Breast epithelium (tissue), 4 donors: Measurements from ENCODE around the gene CRYBG1. TPM values are rescaled to one million over a fixed set of nuclear protein-coding genes. Genes with fewer than 3 reads are reported as not detected.

Source experiments
- DNase-seq, 2 donors: peaks; one replicate each; pipeline ENCODE4 v3.0.0-alpha.2; 2019; ENCODE audit warnings: low spot score in 2 of 2
- H3K27ac ChIP-seq, 2 donors: fragments of 200-600 bp; sonication (generic) in 1 of 2; one replicate each; pipeline ENCODE4 v1.5.1; 2016 to 2019; ENCODE audit warnings: mild to moderate bottlenecking in 1 of 2
- H3K27me3 ChIP-seq, 2 donors: fragments of 200-600 bp; sonication (generic) in 1 of 2; one replicate each; pipeline versions ENCODE4 v1.5.1 to v1.6.0; 2017 to 2019; ENCODE audit warnings: control low read depth in 1 of 2, mild to moderate bottlenecking in 1 of 2
- H3K36me3 ChIP-seq: fragments of 200-600 bp; one replicate; pipeline ENCODE4 v1.5.1; 2019
- H3K4me1 ChIP-seq, 2 donors: fragments of 200-600 bp; sonication (generic); one replicate each; pipeline ENCODE4 v1.5.1; 2016 to 2019; ENCODE audit warnings: control low read depth in 1 of 2
- H3K4me3 ChIP-seq, 3 donors: fragments of 200-600 bp; sonication (generic); 1 replicate in 2 of 3; 2 replicates in 1 of 3; pipeline ENCODE4 v1.5.1; 2016 to 2019; ENCODE audit warnings: mild to moderate bottlenecking in 3 of 3, moderate library complexity in 2 of 3
- H3K9me3 ChIP-seq, 2 donors: fragments of 200-600 bp; sonication (generic) in 1 of 2; one replicate each; pipeline ENCODE4 v1.5.1; 2016 to 2019; ENCODE audit warnings: control low read depth in 1 of 2
- CTCF ChIP-seq, 3 donors: fragments of 450-650 bp; IDR thresholded peaks; one replicate each; pipeline ENCODE4 v1.5.1; 2016 to 2017; ENCODE audit warnings: antibody characterized with exemption in 3 of 3, mild to moderate bottlenecking in 3 of 3, moderate library complexity in 3 of 3
- POLR2A ChIP-seq: fragments of 450-650 bp; IDR thresholded peaks from one replicate; pipeline ENCODE4 v1.6.1; 2016; ENCODE audit warnings: antibody characterized with exemption, mild to moderate bottlenecking, moderate library complexity
- POLR2AphosphoS5 ChIP-seq, 3 donors: sonication (generic); formaldehyde crosslinking; IDR thresholded peaks; one replicate each; pipeline ENCODE4 v1.6.1; 2017; ENCODE audit warnings: antibody characterized with exemption in 3 of 3
- intact Hi-C: fragments of 100-400 bp; cut with DNase I; formaldehyde crosslinking; loops from one replicate; pipeline ENCODE4 v1.15.1; 2023; ENCODE audit warnings: low total_unique reads
- total RNA-seq, 3 donors: library from RNA; depleted of rRNA; stranded (reverse); fragments of >200 nt; gene quantifications; one replicate each; pipeline ENCODE4 v1.1.0, GENCODE V29; 2016

CRYBG1 gene
- total RNA-seq, 3 donors from 2014 or later = 30.9 to 142 (median 38.3) TPM

- TF ChIP-seq POLR2A (no peak), POLR2AphosphoS5 (IDR thresholded peaks at IDR 0.05) (no peak), CTCF (IDR thresholded peaks at IDR 0.05) (no peak)
- Histone ChIP-seq H3K9me3 (no peaks in the 10 kb centered on the region), H3K27me3 (no peaks in the 10 kb centered on the region), H3K4me1 (no peaks in the 10 kb centered on the region), H3K36me3 (no peaks in the 10 kb centered on the region), H3K27ac (peak overlapping the region; percentile 66 to 70), H3K4me3 (no peak overlapping the region)
- intact Hi-C loops = loop anchor here (10.0 kb wide), 1 partner anchor 117 kb away; no protein-coding TSS in a partner anchor
- DNase-seq = no peak
Measured at GRCh38 chr6:106561686-106562405, 201.3 kb downstream of the CRYBG1 start.

- no peak overlapping the region for H3K27ac ChIP-seq
- no peak for DNase-seq
- no peaks in the 10 kb centered on the region for H3K9me3 ChIP-seq
- intact Hi-C loops = loop anchor here (10.0 kb wide), 1 partner anchor 119 kb away; no protein-coding TSS in a partner anchor
- H3K4me1 ChIP-seq = no peaks in the 10 kb centered on the region
- TF ChIP-seq POLR2A (no peak), POLR2AphosphoS5 (IDR thresholded peaks at IDR 0.05) (no peak), CTCF (IDR thresholded peaks at IDR 0.05) (no peak)
- H3K36me3 ChIP-seq = no peaks in the 10 kb centered on the region
- no peaks in the 10 kb centered on the region for H3K27me3 ChIP-seq
- H3K4me3 ChIP-seq = no peak overlapping the region
Measured at GRCh38 chr6:106563614-106564013, 203.1 kb downstream of the CRYBG1 start.

- Histone ChIP-seq H3K4me3 (no peak overlapping the region), H3K36me3 (no peaks in the 10 kb centered on the region), H3K4me1 (no peaks in the 10 kb centered on the region), H3K27ac (no peak overlapping the region), H3K27me3 (no peaks in the 10 kb centered on the region), H3K9me3 (no peaks in the 10 kb centered on the region)
- DNase-seq = no peak
- TF ChIP-seq POLR2AphosphoS5 (IDR thresholded peaks at IDR 0.05) (no peak), CTCF (IDR thresholded peaks at IDR 0.05) (no peak), POLR2A (no peak)
- intact Hi-C loops = loop anchor here (10.0 kb wide), 1 partner anchor 120 kb away; no protein-coding TSS in a partner anchor
Measured at GRCh38 chr6:106564476-106564875, 204.0 kb downstream of the CRYBG1 start.

- no peaks in the 10 kb centered on the region for H3K27me3 ChIP-seq
- no peak overlapping the region for H3K27ac ChIP-seq
- no peaks in the 10 kb centered on the region for H3K36me3 ChIP-seq
Measured at GRCh38 chr6:106568530-106568929, 208.0 kb downstream of the CRYBG1 start.

GRCh38 chr6:106569428-106569827, 208.9 kb downstream of the CRYBG1 start:
- H3K4me3 ChIP-seq = no peak overlapping the region
- H3K36me3 ChIP-seq = no peaks in the 10 kb centered on the region
- TF ChIP-seq CTCF (IDR thresholded peaks at IDR 0.05) (no peak), POLR2AphosphoS5 (IDR thresholded peaks at IDR 0.05) (no peak), POLR2A (no peak)
- DNase-seq = no peak
- H3K9me3 ChIP-seq = no peaks in the 10 kb centered on the region
- no peaks in the 10 kb centered on the region for H3K27me3 ChIP-seq
- intact Hi-C loops = loop anchor here (10.0 kb wide), 1 partner anchor 125 kb away; no protein-coding TSS in a partner anchor
- H3K4me1 ChIP-seq = no peaks in the 10 kb centered on the region
- no peak overlapping the region for H3K27ac ChIP-seq

More at GRCh38 chr6:106568530-106568929, 208.0 kb downstream of the CRYBG1 start:
- no peaks in the 10 kb centered on the region for H3K9me3 ChIP-seq
- TF ChIP-seq POLR2A (no peak), POLR2AphosphoS5 (IDR thresholded peaks at IDR 0.05) (no peak)
- no peak overlapping the region for H3K4me3 ChIP-seq
- no peaks in the 10 kb centered on the region for H3K4me1 ChIP-seq
- intact Hi-C loops = loop anchor here (10.0 kb wide), 1 partner anchor 124 kb away; no protein-coding TSS in a partner anchor
- no peak for DNase-seq
